ENCODE results near the gene SMURF1.

DNA sequence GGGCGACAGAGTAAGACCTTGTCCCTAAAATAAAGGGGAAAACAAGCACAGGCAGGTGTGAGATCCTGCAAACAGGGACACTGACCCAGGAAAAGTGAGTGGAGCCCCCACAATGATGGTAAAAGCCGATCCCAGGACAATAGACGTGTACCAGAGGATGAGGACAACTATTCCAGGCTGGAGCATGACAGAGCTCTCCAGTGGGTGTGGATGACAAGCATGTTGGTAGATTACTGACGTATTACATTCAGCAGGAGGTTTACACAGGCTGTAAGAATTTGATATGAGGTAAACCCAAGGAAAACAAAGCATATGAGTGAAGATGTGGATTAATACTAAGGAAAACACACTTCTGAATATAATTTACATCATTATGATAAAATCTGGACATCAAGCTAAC lies 27.8 kb upstream of the SMURF1 start:
- TF ChIP-seq EP300 (conservative IDR thresholded peaks at IDR 0.05; ENCODE audit: poor library complexity, severe bottlenecking): no peak
- TF ChIP-seq, protein P1, sequence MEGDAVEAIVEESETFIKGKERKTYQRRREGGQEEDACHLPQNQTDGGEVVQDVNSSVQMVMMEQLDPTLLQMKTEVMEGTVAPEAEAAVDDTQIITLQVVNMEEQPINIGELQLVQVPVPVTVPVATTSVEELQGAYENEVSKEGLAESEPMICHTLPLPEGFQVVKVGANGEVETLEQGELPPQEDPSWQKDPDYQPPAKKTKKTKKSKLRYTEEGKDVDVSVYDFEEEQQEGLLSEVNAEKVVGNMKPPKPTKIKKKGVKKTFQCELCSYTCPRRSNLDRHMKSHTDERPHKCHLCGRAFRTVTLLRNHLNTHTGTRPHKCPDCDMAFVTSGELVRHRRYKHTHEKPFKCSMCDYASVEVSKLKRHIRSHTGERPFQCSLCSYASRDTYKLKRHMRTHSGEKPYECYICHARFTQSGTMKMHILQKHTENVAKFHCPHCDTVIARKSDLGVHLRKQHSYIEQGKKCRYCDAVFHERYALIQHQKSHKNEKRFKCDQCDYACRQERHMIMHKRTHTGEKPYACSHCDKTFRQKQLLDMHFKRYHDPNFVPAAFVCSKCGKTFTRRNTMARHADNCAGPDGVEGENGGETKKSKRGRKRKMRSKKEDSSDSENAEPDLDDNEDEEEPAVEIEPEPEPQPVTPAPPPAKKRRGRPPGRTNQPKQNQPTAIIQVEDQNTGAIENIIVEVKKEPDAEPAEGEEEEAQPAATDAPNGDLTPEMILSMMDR (IDR thresholded peaks at IDR 0.05; ENCODE audit: poor library complexity, severe bottlenecking): no peak
